HL-60/S4 treated with phorbol 12-myristate 13-acetate at 8.2 ng/mL for 4 days and 3 days (cell line): Measurements from ENCODE around the gene TNIP1.

ENCODE experiments used
- in situ Hi-C: fragments of 300-500 bp; cut with MboI; formaldehyde crosslinking; loops from 2 replicates; pipeline ENCODE4 v1.15.0; 2022; ENCODE audit warnings: low sequenced_read_pairs

Gene TNIP1

DNA sequence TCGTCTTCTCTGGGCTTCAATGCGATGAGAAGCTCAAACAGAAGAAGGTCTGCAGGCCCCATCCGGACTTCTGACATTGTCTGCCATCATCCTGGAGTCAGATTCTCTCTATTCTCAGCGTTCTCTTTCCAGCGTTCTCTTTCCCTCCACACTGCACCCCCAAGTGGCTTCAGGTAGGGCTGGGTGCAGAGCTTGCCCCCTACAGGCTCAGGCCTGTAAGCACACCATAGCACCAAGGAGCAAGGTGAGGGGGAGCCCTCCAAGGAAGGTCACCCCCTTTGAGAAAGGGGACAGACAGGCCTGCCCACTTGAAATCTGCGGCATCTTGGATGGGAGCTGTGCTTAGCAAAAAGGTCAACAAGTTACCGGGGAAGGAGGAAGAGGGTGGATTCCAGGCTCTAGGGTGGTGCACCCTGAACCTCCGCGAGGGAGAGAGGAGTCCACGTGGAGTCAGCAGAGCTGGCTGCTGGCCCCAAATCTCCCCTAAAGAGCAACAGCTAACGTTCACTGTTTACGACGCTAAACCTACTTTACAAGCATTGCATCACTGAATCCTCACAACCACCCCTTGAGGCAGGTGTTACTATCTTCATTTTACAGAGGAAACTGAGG is 32.9 kb downstream of the TNIP1 start:
- in situ Hi-C loops: no loop called here

DNA sequence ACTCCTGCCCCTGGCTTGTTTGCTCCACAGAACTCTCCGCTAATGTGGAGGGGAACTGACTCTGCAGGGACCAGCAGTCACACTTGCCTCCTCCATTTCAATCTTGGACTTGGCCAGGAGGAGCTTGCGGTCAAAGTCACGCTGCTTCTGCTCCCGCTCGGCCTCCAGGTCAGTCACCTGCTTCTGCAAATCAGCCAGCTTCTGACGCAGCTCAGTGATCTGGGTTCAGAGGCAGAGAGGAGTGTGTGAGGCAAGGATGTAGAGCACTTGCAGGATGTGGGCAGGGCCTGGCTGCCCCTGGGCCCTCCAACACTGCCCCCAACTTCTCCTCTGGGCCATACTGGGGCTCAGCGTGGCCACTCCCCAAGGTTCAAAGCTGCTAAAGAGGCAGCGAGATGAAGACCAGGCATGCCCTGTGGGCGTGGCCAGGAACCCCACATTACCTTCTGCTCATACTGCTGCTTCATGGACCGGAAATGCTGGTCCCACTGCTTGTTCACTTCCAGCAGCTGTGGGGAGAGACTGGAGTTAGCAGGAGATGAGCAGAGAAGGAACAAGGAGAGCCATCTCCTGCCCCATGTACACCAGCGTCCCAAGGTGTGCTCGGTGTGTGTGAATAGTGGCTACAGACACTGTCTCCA is 38.3 kb downstream of the TNIP1 start:
- in situ Hi-C loops: no loop called here

DNA sequence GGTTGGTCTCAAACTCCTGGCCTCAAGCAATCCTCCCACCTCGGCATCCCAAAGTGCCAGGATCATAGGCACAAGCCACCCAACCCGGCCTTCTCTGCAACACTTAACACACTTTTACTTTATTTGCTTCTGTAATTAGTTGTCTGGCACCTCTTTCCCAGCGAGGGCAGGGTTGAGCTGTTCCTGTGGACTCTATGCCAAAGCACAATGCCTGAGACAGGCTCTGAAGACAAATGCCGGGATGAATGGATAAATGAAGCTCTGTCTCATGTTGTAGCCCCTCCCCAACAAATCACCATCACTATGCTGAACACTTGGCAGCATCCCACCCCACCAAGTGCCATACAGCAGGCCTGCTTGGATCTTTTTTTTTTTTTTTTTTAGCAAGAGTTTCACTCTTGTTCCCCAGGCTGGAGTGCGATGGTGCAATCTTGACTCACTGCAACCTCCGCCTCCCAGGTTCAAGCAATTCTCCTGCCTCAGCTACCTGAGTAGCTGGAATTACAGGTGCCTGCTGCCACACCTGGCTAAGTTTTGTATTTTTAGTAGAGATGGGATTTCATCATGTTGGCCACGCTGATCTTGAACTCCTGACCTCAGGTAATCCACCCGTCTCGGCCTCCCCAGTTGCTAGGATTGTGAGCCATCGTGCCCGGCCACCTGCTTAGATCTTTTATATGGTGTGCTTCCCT is 39.1 kb downstream of the TNIP1 start:
- in situ Hi-C loops: no loop called here

DNA sequence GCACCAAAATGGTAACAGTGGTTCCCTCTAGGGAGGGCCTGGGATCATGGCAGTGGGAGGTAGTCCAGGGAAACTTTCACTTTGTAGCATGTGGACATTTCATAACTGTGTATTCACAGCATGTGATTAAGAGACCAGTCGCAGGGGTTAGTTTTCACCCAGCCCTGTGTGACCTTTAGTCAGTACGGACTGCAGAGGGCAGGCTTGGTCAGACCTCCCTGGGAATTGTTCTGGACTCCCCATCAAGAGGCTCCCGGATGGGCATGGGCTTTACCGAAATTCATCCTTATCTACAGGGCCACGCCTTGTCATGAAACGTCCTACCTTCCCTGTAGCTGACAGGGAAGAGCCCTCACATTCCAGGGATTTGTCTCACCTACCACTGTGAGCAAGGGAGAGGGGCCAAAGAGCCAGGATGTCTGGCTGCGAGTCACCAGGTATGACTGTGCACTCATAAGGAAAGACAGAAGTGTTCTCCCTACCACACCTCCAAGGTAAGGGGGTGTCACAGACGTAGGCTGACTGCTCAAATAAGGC is 40.6 kb downstream of the TNIP1 start:
- in situ Hi-C loops: no loop called here

DNA sequence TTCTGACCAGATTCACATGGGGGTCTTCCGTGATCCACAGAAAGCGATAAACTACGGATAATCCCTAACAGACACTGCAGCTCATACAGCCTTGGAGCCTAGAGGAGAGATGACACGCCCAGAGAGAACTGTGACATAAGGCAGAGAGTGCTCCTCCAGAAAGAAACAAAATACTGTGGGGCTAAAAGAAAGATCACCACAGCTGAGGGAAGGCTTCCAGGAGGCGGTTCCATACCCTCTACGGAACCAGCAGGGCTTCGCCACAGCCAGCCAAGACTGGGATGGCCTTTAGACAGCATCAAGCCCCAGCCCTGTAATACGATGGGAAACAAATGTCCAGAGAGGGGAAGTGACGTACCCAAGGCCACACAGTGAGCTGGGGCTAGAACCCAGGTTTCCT is 41.2 kb downstream of the TNIP1 start:
- in situ Hi-C loops: no loop called here

DNA sequence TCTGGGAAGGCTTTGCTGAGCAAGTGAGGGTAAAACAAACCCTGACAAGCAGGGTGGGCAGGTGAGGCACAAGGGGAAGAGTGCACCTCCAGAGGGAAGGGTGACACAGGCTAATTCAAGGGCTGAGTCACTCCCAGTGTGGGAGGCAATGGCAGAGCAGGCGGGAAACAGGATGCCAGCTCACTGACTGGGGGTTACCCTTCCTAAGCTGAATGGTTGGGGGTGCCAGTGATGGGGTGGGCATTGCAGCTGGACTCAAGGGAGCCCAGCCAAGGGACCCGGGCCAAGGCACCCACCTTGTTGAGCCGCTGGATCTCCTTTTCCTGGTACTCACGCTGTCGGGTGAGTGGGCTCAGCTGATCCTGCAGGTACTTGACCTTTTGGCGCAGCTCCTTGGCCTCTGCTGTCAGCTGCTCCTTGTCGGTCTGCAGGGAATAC is 42.0 kb downstream of the TNIP1 start:
- in situ Hi-C loops: no loop called here

DNA sequence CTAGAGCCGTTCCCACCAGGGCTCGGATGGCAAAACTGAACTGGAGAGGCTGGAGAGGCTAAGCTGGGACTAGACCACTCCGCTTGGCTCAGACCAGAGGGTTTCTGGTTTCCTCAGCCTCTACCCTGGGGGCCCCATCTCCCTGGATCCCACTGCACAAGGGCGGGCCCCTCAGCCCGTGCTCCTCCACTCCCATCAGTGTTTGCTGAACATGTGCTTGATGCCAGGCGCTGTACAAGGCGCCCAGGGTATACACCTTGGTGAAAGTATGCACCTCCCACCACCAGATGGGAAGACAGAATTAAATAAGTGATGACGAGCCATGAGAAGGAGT is 42.5 kb downstream of the TNIP1 start:
- in situ Hi-C loops: no loop called here

DNA sequence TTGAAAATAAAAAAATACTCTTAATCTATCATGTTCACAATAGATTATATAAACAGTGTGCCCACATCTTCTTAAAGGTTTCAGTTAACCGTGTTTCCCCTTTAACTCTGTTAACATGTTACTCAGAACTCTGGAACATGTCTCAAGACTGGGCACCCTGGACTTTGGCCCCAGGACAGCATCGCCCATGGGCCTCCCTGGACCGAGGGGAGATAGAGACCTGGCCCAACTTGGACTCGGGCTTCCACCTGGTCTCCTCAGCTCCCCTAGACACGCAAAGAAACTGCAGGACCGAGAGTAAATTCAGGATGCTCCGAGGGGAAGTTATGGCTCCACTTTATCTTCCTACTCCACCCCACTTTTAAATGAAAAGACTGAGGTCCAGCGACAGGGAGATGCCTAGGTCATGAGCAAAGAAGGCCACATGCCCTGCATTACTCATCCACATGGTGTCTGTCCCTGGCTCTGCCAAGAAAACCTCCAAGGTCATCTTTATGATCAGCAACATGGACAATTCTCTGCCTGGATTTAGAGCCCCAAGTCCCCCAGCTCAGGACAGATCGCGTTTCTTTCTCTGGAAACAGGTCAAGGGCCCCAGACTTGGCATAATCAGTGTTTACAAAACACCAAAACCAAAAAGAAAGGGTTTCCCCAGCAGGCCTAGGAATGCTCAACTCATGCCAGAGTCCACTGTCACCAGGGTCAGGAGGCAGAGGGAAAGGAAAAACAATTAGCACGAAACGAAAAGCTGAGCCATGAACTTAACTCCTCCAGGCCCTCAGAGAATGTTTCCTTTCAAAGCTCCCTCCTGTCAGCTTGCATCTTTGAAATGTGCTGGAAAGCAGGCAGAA is 43.0 kb downstream of the TNIP1 start:
- in situ Hi-C loops: no loop called here

DNA sequence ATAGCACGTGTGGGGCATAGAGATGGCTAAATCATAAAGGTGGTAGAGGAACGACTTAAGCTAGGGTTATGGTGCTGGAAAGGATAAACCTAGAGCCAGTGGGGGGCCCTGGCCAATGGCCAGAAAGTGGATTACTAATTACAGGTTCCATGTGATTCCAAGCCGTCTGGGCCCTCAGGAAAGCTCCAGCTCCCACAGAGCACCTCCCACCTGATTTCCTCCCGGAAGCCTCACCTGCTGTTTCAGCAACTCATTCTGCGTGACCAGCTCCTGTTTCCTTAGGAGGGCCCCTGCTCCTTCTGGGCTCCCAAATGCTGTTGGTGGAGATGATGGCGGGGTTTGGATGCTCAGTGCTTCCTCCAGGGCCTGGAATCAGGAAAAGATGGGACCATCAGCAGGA is 44.3 kb downstream of the TNIP1 start:
- in situ Hi-C loops: no loop called here

DNA sequence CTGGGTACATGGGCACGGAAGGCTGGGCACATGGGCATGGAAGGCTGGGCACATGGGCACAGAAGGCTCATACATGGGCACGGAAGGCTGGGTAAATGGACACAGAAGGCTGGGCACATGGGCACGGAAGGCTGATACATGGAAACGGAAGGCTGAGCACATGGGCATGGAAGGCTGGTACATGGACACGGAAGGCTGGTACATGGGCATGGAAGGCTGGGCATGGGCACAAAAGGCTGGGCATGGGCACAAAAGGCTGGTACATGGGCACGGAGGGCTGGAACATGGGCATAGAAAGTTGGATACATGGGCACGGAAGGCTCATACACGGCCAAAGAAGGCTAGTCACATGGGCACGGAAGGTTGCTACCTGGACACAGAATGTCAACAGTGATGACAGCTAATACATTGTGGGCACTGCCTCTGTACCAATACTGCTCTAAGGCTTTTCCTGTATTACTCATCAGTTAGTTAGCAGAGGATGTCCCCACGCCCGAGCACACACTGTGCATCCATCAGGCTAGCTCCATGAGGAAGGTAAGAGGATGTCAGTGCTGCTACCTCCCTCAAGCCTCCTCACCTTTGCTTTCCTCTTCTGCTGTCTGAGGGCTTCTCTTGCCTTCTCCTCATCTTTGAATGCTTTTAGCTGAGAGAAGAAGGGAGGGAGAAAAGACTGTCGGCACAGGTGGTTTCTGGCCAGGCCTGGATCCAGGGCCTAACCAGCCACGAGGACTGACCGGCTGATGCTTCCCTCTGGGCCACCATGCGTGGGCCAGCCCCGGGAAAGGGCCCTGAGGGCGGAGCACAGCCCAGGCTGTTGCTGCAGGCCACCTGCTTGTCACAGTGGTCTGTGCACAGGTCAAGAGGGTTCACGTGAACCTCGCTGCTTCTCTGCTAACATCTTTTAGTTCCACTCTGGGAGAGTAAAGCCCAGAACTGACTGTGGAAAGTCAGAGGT is 46.1 kb downstream of the TNIP1 start:
- in situ Hi-C loops: no loop called here

DNA sequence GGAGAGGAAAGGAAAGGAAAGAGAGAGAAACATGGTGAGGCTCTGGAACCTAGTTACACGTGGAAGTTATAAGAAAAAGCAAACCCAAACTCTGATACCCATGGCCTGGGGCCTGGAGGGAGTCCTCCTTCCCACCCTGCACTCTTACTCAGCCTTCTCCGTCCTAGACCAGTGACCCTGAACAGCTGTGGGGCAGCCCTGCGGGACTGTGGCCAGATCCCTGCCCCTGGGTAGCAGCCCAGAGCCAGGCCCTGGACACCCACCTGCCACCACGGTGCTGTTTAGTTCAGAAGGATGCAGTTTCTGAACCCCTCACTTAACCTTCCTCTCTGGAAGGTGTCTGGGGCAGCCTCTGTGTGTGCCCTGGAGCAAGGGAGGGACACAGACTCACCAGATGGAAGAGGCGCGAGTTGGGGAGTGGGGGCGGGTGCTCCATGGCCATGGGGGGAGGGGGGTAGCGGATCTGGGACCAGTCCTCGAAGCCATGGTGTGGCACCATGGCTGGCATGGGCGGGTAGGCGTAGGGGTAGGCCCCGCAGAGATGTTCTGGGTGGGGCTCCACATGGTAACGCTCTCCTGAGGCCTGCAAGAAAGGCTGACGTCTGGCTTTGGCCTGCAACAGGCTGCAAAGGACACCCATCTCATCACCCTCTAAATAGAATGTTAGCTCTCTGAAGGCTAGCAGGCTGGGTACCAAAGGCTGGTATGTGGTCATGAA is 47.5 kb downstream of the TNIP1 start:
- in situ Hi-C loops: no loop called here

DNA sequence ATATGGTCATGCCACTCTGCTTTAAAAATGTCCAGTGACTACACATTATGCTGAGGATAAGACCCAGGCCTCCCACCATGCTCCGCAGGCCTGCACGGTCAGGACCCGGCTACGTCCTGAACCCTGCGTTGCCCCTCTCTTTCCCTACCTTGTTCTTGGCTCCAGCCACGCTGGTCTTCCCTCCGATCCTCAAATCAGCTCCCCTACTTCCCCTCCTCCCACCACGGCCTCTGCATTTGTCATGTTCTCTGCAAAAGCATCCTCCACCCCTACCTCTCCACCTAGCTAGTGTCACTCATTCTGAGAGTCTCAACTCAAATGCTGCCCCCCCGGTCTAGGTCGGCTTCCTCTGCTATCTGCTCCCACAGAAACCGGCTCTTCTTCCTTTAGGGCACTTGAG is 49.3 kb downstream of the TNIP1 start:
- in situ Hi-C loops: no loop called here

DNA sequence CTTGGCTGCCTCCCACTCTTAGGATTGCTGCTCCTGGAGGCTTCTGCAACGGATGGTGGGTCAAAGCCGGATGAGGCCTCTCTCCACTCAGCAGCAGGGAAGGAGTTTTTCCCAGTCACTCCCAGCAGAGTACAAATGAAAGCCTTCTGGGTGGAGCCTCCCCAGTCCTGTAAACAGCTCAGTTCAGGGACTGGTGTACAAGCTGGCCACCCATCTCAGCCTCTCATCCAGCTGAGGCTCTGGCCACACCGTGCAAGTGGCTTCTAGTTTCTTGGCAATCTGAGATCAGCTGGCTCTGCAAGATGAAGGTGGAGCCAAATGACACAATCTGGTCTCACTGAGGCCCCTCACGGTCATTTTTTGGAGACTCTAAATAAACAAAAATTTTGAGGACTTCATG is 50.5 kb downstream of the TNIP1 start:
- in situ Hi-C loops: no loop called here

DNA sequence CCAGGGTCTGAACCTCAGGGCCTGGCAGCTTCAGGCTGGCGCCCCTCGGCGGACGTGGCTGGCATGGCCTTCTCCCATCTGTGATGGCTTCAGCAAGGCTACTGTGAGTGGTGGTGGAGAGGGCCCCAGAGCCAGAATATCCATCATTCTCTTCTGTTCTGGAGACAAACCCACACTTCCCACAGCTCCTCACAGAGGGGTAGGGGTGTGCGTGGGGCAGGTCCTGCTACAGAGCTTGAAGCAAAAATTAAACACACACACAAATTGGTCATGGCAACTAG is 50.8 kb downstream of the TNIP1 start:
- in situ Hi-C loops: no loop called here

DNA sequence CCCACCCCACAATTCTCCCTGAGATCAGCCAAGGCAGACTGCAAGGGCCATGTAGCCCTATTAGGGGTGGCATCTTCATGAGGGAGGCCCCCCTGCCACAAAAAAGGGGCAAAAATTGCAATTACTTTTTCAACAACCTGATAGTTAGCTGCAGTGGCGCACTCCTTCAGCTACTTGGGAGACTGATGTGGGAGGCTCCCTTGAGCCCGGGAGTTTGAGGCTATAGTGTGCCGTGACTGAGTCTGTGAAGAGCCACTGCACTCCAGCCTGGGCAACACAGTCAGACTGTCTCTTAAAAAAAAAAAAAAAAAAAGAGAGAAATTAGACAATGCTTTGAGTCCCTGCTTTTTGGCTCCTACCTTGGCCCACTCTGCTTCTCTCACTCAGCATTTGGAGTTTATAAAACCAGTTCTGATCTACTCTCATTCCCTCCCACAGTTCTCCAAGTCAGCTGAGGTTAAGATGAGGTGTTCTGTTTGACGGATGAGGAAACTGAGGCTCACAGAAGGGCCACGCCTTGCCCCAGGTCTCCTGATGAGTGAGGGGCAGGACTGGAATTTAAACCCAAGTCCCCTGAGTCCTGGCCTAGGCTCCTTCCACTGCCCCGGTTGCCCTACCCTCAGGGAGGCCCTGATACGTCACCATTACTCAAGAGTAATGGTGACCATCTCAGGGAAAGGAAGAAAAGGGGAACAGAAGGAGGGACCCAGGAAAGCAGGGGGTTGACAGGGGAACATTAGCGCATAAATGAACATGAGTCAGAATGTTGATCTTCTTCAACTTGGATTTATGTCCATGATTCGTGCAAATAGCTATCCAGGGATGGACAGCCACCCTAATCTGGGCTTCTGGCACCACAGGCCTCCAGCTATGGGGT is 51.4 kb downstream of the TNIP1 start:
- in situ Hi-C loops: no loop called here

DNA sequence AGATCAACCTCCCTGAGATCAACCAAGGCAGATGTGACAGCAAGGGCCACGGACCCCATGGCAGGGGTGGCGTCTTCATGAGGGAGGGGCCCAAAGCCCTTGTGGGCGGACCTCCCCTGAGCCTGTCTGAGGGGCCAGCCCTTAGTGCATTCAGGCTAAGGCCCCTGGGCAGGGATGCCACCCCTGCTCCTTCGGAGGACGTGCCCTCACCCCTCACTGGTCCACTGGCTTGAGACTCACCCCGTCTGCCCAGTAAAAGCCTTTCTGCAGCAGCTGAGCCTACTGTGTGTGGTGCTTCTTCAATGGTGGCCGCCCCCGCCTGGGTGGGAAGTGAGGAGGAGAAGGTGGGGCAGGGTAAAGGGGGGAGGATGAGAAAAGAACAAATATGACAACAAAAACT is 52.1 kb downstream of the TNIP1 start:
- in situ Hi-C loops: no loop called here

DNA sequence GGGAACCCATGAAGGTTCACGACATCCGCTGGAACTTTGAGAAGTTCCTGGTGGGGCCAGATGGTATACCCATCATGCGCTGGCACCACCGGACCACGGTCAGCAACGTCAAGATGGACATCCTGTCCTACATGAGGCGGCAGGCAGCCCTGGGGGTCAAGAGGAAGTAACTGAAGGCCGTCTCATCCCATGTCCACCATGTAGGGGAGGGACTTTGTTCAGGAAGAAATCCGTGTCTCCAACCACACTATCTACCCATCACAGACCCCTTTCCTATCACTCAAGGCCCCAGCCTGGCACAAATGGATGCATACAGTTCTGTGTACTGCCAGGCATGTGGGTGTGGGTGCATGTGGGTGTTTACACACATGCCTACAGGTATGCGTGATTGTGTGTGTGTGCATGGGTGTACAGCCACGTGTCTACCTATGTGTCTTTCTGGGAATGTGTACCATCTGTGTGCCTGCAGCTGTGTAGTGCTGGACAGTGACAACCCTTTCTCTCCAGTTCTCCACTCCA is 52.8 kb downstream of the TNIP1 start:
- in situ Hi-C loops: no loop called here

DNA sequence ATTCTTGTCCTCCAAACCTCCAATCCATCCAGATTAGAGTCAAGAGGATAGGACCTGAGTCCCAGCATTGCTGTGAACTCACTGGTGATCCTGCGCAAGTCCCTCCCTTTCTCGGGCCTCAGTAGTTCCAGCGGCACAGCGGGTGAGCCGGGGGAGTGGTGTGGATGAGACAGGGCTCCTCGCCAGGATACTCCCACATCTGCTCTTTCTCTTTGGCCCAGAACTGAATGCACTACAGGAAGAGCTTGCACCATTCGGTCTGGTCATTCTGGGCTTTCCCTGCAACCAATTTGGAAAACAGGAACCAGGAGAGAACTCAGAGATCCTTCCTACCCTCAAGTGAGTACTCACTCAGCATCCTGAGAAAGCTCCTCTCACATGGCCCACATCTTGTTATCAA is 54.2 kb downstream of the TNIP1 start:
- in situ Hi-C loops: no loop called here

DNA sequence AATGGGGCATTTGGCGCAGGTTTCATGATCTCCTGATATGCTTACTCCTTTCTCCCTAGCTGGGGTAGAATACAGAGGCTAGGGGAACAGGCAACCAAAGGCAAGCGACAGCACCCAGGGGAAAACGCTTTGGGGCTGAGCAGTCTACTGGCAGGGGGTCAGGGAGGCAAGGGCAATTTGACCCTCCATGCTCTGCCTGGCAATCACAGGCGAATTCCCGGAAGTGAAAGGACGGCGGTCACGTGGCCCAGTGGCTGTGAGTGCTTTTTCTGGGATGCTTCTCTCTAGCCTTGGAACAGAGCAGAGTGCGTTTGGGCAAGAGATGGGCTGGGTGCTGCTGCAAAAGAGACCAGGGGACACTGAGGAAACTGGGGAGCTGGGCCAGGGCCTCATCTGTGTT is 54.7 kb downstream of the TNIP1 start:
- in situ Hi-C loops: no loop called here
